IPS-18a (cell line): ENCODE measurements around the gene NKAIN4.

Experiments
- H3K27ac ChIP-seq: one replicate; pipeline ENCODE4 v1.5.1; 2013; ENCODE audit warnings: low read length
- H3K27me3 ChIP-seq: one replicate; pipeline ENCODE4 v1.6.1; 2013; ENCODE audit warnings: mild to moderate bottlenecking, low read length; ENCODE audit not compliant: control insufficient read depth, insufficient read depth
- H3K36me3 ChIP-seq: one replicate; pipeline ENCODE4 v1.6.1; 2013; ENCODE audit warnings: low read depth, low read length; ENCODE audit not compliant: control insufficient read depth
- H3K4me1 ChIP-seq: one replicate; pipeline ENCODE4 v1.6.1; 2013; ENCODE audit warnings: low read depth, low read length; ENCODE audit not compliant: control insufficient read depth
- H3K4me3 ChIP-seq: one replicate; pipeline ENCODE4 v1.5.1; 2013; ENCODE audit warnings: low read length
- H3K9ac ChIP-seq: one replicate; pipeline ENCODE4 v1.6.1; 2013; ENCODE audit warnings: mild to moderate bottlenecking, low read length, moderate library complexity
- H3K9me3 ChIP-seq: one replicate; pipeline ENCODE4 v1.6.1; 2013; ENCODE audit warnings: low read depth, low read length; ENCODE audit not compliant: control insufficient read depth

Gene NKAIN4

DNA sequence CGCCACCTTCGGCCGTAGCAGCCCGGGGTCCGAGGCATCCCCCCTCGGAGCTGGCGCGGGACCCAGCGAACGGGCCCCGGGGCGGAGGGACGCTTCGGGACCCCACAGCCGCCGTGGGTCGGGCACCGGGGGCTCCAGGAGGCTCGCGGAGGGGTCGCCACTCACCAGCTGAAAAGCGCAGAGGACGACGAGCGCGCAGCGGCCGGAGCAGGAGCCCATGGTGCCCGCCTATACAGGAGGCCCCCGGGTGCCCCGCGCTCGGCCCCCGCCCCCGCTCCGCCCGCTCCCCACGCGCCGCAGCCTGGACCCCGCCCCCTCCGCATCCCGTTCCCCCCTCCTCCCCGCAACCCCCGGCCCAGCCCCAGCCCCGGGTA is at the start of gene NKAIN4:
NKAIN4 (minus strand) TSS at position 232 of the 374 bp plus-strand sequence; CDS start at position 219, 13 bp downstream.
- Histone ChIP-seq H3K4me3 (peak within 1 kb of the TSS; percentile 53), H3K36me3 (no peaks in the 10 kb centered on the region), H3K9me3 (no peaks in the 10 kb centered on the region), H3K27me3 (peaks cover 39% of the 10 kb centered on the region), H3K4me1 (peaks cover 13% of the 10 kb centered on the region), H3K9ac (no peak within 1 kb of the TSS), H3K27ac (no peak within 1 kb of the TSS)

GRCh38 chr20:63303095-63303666 is 48.9 kb upstream of the NKAIN4 start:
- Histone ChIP-seq H3K9ac (no peak overlapping the region), H3K27me3 (no peaks in the 10 kb centered on the region), H3K27ac (no peak overlapping the region), H3K9me3 (no peaks in the 10 kb centered on the region), H3K4me3 (no peak overlapping the region), H3K36me3 (no peaks in the 10 kb centered on the region), H3K4me1 (no peaks in the 10 kb centered on the region)

GRCh38 chr20:63301671-63302070 is 47.4 kb upstream of the NKAIN4 start:
- no peak overlapping the region for H3K27ac ChIP-seq
- no peaks in the 10 kb centered on the region for H3K9me3 ChIP-seq
- no peak overlapping the region for H3K4me3 ChIP-seq
- no peaks in the 10 kb centered on the region for H3K36me3 ChIP-seq
- no peaks in the 10 kb centered on the region for H3K27me3 ChIP-seq
- no peaks in the 10 kb centered on the region for H3K4me1 ChIP-seq
- no peak overlapping the region for H3K9ac ChIP-seq

DNA sequence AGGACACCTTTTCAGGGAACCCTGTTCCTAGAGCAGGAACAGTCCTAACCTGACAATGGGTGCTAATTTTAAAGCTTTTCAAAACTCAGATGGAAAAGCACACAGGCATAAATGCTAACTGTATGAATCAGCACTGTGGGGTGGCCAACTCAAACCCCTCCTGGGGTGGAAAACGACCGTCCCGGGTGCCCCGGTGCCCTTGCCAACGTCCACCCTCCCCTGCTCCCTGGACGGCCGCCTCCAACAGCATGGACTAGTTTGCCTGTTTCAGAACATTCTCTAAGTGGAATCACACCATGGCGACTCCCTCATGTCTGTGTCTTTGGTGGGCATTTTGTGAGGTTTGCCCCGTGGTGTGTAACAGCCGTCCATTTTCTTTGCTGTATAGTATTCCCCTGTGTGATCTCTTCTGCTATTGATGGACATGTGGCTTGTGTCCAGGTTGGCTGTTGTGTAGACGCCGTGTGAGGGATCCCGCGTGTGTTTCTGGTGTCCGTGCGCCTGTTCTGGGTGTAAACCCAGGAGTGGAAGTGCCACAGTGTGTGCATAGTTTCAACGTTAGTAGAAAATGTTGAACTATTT is 44.6 kb upstream of the NKAIN4 start:
- H3K4me1 ChIP-seq: no peaks in the 10 kb centered on the region
- no peak overlapping the region for H3K27ac ChIP-seq
- H3K9me3 ChIP-seq: no peaks in the 10 kb centered on the region
- H3K27me3 ChIP-seq: peaks cover 19% of the 10 kb centered on the region
- H3K36me3 ChIP-seq: no peaks in the 10 kb centered on the region
- H3K9ac ChIP-seq: no peak overlapping the region
- no peak overlapping the region for H3K4me3 ChIP-seq

GRCh38 chr20:63297796-63298572 is 43.7 kb upstream of the NKAIN4 start:
- no peak overlapping the region for H3K9ac ChIP-seq
- no peak overlapping the region for H3K4me3 ChIP-seq
- peaks cover 19% of the 10 kb centered on the region for H3K27me3 ChIP-seq
- no peak overlapping the region for H3K27ac ChIP-seq
- no peaks in the 10 kb centered on the region for H3K9me3 ChIP-seq
- H3K36me3 ChIP-seq: no peaks in the 10 kb centered on the region
- no peaks in the 10 kb centered on the region for H3K4me1 ChIP-seq

DNA sequence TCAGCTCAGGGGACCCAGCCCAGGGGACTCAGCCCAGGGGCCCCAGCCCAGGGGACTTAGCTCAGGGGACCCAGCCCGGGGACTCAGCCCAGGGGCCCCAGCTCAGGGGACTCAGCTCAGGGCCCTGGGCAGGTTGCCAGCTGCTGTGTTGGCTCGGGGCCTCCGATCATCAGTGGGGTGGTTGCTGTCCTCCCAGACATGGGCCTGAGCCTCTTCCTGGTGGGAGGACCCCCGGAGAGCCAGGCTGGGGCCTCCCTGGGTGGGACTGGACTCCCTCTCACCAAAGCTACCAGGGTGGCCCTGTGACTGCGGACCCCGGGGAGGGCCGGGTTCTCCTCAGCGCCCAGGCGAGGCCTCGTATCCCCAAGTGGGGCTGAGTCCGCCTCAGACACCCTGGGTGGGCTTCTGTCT is 43.1 kb upstream of the NKAIN4 start:
- Histone ChIP-seq H3K9ac (no peak overlapping the region), H3K36me3 (no peaks in the 10 kb centered on the region), H3K4me3 (no peak overlapping the region), H3K27me3 (peaks cover 19% of the 10 kb centered on the region), H3K9me3 (no peaks in the 10 kb centered on the region), H3K27ac (no peak overlapping the region), H3K4me1 (no peaks in the 10 kb centered on the region)

DNA sequence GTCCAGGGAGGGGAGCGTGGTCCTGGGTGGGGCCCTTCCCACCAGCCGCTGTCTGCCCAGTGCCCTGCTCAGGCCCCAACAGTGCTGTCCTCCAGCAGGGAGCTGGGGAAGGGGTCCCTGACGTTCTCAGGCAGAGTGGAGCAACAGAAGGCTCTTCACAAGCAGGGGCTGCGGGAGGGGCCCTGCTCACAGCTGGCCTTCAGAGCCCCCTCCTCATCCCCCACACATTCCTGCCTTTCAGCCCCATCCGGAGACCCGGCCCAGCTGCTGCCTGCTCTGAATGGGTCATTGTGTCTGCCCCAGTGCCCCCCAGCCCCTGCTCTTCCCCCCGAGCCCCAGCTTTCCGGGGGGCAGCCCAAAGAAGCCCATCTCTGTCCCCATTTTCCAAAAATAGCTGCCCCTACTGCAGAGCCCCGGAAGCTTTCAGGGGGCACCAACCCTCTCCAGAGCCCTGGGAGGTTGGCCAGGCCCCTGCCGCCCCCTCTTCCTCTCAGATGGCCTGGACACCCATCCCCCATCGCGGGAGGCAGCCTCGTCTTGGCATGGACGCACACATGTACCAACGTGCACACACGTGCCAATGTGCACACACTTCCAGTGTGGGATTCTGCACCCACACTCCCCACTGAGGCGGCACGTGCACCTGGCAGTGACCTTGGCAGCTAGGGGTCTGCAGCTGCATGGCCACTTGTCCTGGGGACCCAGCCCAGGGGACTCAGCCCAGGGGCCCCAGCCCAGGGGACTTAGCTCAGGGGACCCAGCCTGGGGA is 42.5 kb upstream of the NKAIN4 start:
- Histone ChIP-seq H3K9ac (no peak overlapping the region), H3K4me1 (no peaks in the 10 kb centered on the region), H3K27ac (no peak overlapping the region), H3K36me3 (no peaks in the 10 kb centered on the region), H3K4me3 (no peak overlapping the region), H3K9me3 (no peaks in the 10 kb centered on the region), H3K27me3 (peaks cover 19% of the 10 kb centered on the region)

- H3K27me3 ChIP-seq: peaks cover 19% of the 10 kb centered on the region
- no peaks in the 10 kb centered on the region for H3K9me3 ChIP-seq
- no peaks in the 10 kb centered on the region for H3K4me1 ChIP-seq
- H3K36me3 ChIP-seq: no peaks in the 10 kb centered on the region
- H3K27ac ChIP-seq: no peak overlapping the region
- H3K4me3 ChIP-seq: no peak overlapping the region
- no peak overlapping the region for H3K9ac ChIP-seq
Measured at GRCh38 chr20:63295846-63296245, 41.6 kb upstream of the NKAIN4 start.

DNA sequence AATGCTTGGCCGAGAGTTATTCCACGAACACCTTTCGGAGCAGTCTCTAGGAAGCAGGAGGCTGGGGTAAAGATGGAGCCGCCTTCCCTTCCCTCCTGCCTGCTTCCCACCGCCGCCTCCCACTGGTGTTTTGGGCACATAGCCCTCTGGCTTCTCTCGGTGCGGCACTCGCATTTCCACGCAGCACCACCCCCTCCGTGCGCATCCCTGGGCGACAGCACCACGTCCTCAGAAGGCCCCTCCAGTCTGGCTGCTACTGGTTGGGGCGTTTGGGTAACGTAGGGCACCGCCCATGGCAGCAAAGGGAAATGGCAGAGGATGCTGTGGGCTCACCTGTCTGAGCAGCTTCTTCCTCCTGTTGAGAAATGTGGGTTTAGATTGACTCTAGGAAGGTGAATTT is 41.2 kb upstream of the NKAIN4 start:
- Histone ChIP-seq H3K27me3 (peaks cover 19% of the 10 kb centered on the region), H3K36me3 (no peaks in the 10 kb centered on the region), H3K4me3 (no peak overlapping the region), H3K9me3 (no peaks in the 10 kb centered on the region), H3K4me1 (no peaks in the 10 kb centered on the region), H3K9ac (no peak overlapping the region), H3K27ac (no peak overlapping the region)

- H3K9ac ChIP-seq: no peak overlapping the region
- no peak overlapping the region for H3K4me3 ChIP-seq
- no peaks in the 10 kb centered on the region for H3K4me1 ChIP-seq
- H3K27me3 ChIP-seq: peaks cover 19% of the 10 kb centered on the region
- H3K27ac ChIP-seq: no peak overlapping the region
- no peaks in the 10 kb centered on the region for H3K9me3 ChIP-seq
- H3K36me3 ChIP-seq: no peaks in the 10 kb centered on the region
Measured at GRCh38 chr20:63295018-63295417, 40.8 kb upstream of the NKAIN4 start.

DNA sequence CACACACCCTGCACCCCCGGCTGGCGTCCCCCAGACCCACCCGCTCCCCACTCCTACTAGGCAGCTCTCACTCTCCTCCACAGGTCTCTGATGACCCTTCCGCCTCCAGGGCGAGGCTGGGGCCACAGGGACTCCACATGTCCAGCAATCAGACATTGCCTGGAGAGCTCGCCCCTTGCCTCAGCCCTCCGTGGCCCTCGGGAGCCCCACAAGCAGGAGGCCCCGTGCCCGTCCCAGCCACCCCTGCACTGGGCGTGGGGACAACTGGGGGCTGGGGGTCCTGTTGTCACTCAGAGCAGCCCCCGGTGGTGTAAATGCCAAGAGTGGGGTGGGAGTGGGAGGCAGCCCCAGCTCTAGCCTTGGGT is 40.3 kb upstream of the NKAIN4 start:
- no peak overlapping the region for H3K4me3 ChIP-seq
- no peaks in the 10 kb centered on the region for H3K9me3 ChIP-seq
- H3K27me3 ChIP-seq: peaks cover 19% of the 10 kb centered on the region
- H3K4me1 ChIP-seq: no peaks in the 10 kb centered on the region
- H3K27ac ChIP-seq: no peak overlapping the region
- no peaks in the 10 kb centered on the region for H3K36me3 ChIP-seq
- H3K9ac ChIP-seq: no peak overlapping the region
